Left lung (tissue), 10 donors: Measurements from ENCODE around the gene ZNF12. TPM values are rescaled to one million over a fixed set of nuclear protein-coding genes. Genes with fewer than 3 reads are reported as not detected.

Source experiments
- ATAC-seq: fragments of 200-7000 bp; cut with Tn5 transposase; one replicate; pipeline ENCODE4 v1.9.1; 2020; ENCODE audit warnings: moderate library complexity
- DNase-seq, 4 donors: peaks; one replicate each; pipeline ENCODE4 v3.0.0-alpha.2; 2013 to 2020
- H3K27ac ChIP-seq, 2 donors: fragments of 200-600 bp; sonication (generic) in 1 of 2; one replicate each; pipeline versions ENCODE4 v1.5.0 to v1.8.0; 2020 to 2021
- H3K27me3 ChIP-seq, 2 donors: fragments of 200-600 bp; sonication (generic) in 1 of 2; one replicate each; pipeline versions ENCODE4 v1.5.0 to v1.8.0; 2020 to 2021
- H3K36me3 ChIP-seq, 2 donors: fragments of 200-600 bp; sonication (generic) in 1 of 2; one replicate each; pipeline versions ENCODE4 v1.5.0 to v1.8.0; 2020 to 2021
- H3K4me1 ChIP-seq, 2 donors: fragments of 200-600 bp; one replicate each; pipeline ENCODE4 v1.8.0; 2021
- H3K4me3 ChIP-seq, 2 donors: fragments of 200-600 bp; sonication (generic) in 1 of 2; one replicate each; pipeline versions ENCODE4 v1.5.0 to v1.8.0; 2020 to 2021; ENCODE audit warnings: mild to moderate bottlenecking in 1 of 2
- H3K9me3 ChIP-seq, 2 donors: fragments of 200-600 bp; sonication (generic) in 1 of 2; one replicate each; pipeline versions ENCODE4 v1.5.0 to v1.8.0; 2020 to 2021
- CTCF ChIP-seq, 2 donors: fragments of 200-600 bp; sonication (generic) in 1 of 2; IDR thresholded peaks; one replicate each; pipeline versions ENCODE4 v1.5.0 to v1.8.0; 2021; ENCODE audit warnings: antibody characterized with exemption in 2 of 2
- intact Hi-C, 2 donors: fragments of 100-400 bp; cut with DNase I; formaldehyde crosslinking; loops; one replicate each; pipeline versions ENCODE4 v1.11.2 to v1.14.2; 2022
- polyA plus RNA-seq, 6 donors: library from polyadenylated mRNA; unstranded; fragments of 120-200 nt; gene quantifications; one replicate each; pipeline ENCODE4 v1.2.1, GENCODE V29; 2013; ENCODE audit not compliant: insufficient read length in 6 of 6
- total RNA-seq, 2 donors: library from RNA; stranded (reverse); fragmentation: NEBNext Ultra II Directional; extraction: Animal tissue kit (Norgen Biotek cat#: 25700); gene quantifications; one replicate each; pipeline ENCODE4 v1.2.1, GENCODE V29; 2021
- donor health status: DM: no; HTN: yes; CAD: no.
- donor health status: DM: no; HTN: no; CAD: no.

Gene ZNF12
- total and polyA plus RNA-seq, 8 donors: 18.4 to 38.6 (median 36.4) TPM

GRCh38 chr7:6648815-6649104 is 58.0 kb downstream of the ZNF12 start:
- Histone ChIP-seq H3K27ac (no peak overlapping the region), H3K4me3 (no peak overlapping the region), H3K4me1 (no peaks in the 10 kb centered on the region), H3K9me3 (peaks cover 0 to 28% of the 10 kb centered on the region in 2 donors), H3K27me3 (no peaks in the 10 kb centered on the region), H3K36me3 (peaks cover 0 to 100% of the 10 kb centered on the region in 2 donors)
- intact Hi-C loops: no loop called here
- no peak for ATAC-seq
- peak in 1 of 4 donors; percentile 43 for DNase-seq
- TF ChIP-seq CTCF (IDR thresholded peaks at IDR 0.05): no peak

GRCh38 chr7:6648066-6648814 is 58.5 kb downstream of the ZNF12 start:
- no peak for ATAC-seq
- DNase-seq: peak in 1 of 4 donors; percentile 72
- no peaks in the 10 kb centered on the region for H3K4me1 ChIP-seq
- no peak overlapping the region for H3K27ac ChIP-seq
- no peak for TF ChIP-seq CTCF (IDR thresholded peaks at IDR 0.05)
- intact Hi-C loops: no loop called here
- peaks cover 0 to 100% of the 10 kb centered on the region in 2 donors for H3K36me3 ChIP-seq
- H3K4me3 ChIP-seq: no peak overlapping the region
- H3K27me3 ChIP-seq: no peaks in the 10 kb centered on the region
- peaks cover 0 to 28% of the 10 kb centered on the region in 2 donors for H3K9me3 ChIP-seq

- H3K36me3 ChIP-seq: peaks cover 0 to 100% of the 10 kb centered on the region in 2 donors
- no peaks in the 10 kb centered on the region for H3K4me1 ChIP-seq
- no peak overlapping the region for H3K4me3 ChIP-seq
- peaks cover 0 to 25% of the 10 kb centered on the region in 2 donors for H3K9me3 ChIP-seq
- intact Hi-C loops: no loop called here
- ATAC-seq: no peak
- no peak for TF ChIP-seq CTCF (IDR thresholded peaks at IDR 0.05)
- no peak overlapping the region for H3K27ac ChIP-seq
- DNase-seq: peak in 1 of 4 donors; percentile 65
- no peaks in the 10 kb centered on the region for H3K27me3 ChIP-seq
These were observed 59.2 kb downstream of the ZNF12 start for GRCh38 chr7:6647541-6647940.

- no peak overlapping the region for H3K27ac ChIP-seq
- intact Hi-C loops: no loop called here
- no peak for DNase-seq
- no peaks in the 10 kb centered on the region for H3K27me3 ChIP-seq
- no peak for ATAC-seq
- H3K4me1 ChIP-seq: no peaks in the 10 kb centered on the region
- H3K9me3 ChIP-seq: peaks cover 0 to 21% of the 10 kb centered on the region in 2 donors
- H3K36me3 ChIP-seq: peaks cover 0 to 100% of the 10 kb centered on the region in 2 donors
- TF ChIP-seq CTCF (IDR thresholded peaks at IDR 0.05): no peak
- H3K4me3 ChIP-seq: no peak overlapping the region
These were observed 59.7 kb downstream of the ZNF12 start for GRCh38 chr7:6647080-6647479.

- Histone ChIP-seq H3K27ac (no peak overlapping the region), H3K27me3 (no peaks in the 10 kb centered on the region), H3K4me1 (no peaks in the 10 kb centered on the region), H3K9me3 (peaks cover 0 to 15% of the 10 kb centered on the region in 2 donors), H3K36me3 (peaks cover 0 to 100% of the 10 kb centered on the region in 2 donors), H3K4me3 (no peak overlapping the region)
- DNase-seq (peak in 1 of 4 donors; percentile 71), ATAC-seq (no peak)
- no peak for TF ChIP-seq CTCF (IDR thresholded peaks at IDR 0.05)
- intact Hi-C loops: no loop called here
These were observed 60.3 kb downstream of the ZNF12 start for GRCh38 chr7:6646465-6646864.
